HepG2 (cell line): ENCODE measurements around the gene YAP1. TPM values are rescaled to one million over a fixed set of nuclear protein-coding genes. Genes with fewer than 3 reads are reported as not detected.

Experiments
- AKAP8 ChIP-seq: sonication (generic); formaldehyde crosslinking; IDR thresholded peaks from 2 replicates; pipeline ENCODE4 v1.5.1; 2020; ENCODE audit warnings: mild to moderate bottlenecking, missing genetic modification reagents
- CREB3 ChIP-seq: sonication (generic); formaldehyde crosslinking; IDR thresholded peaks from 2 replicates; pipeline ENCODE4 v1.5.0; 2020; ENCODE audit warnings: missing genetic modification reagents
- CSRNP1 ChIP-seq: sonication (generic); formaldehyde crosslinking; IDR thresholded peaks from 2 replicates; pipeline ENCODE4 v1.8.1; 2023; ENCODE audit warnings: mild to moderate bottlenecking, missing genetic modification reagents
- DBP ChIP-seq: sonication (generic); formaldehyde crosslinking; IDR thresholded peaks from 2 replicates; pipeline ENCODE4 v1.4.0; 2020; ENCODE audit warnings: missing genetic modification reagents; ENCODE audit errors: not compliant biosample characterization
- E2F2 ChIP-seq: sonication (generic); formaldehyde crosslinking; IDR thresholded peaks from 2 replicates; pipeline ENCODE4 v1.4.0; 2020; ENCODE audit warnings: missing genetic modification reagents, borderline replicate concordance
- ELF3 ChIP-seq: IDR thresholded peaks from 2 replicates; pipeline ENCODE4 v1.6.1; 2016; ENCODE audit warnings: missing genetic modification reagents, missing compliant biosample characterization
- GLMP ChIP-seq: sonication (generic); formaldehyde crosslinking; IDR thresholded peaks from 2 replicates; pipeline ENCODE4 v1.9.0; 2021; ENCODE audit warnings: missing genetic modification reagents, mild to moderate bottlenecking, borderline replicate concordance
- MAFK ChIP-seq, 2 experiments: IDR thresholded peaks in 1 of 2; conservative IDR thresholded peaks in 1 of 2; 2 replicates each; pipeline ENCODE4 v1.6.1; 2011; ENCODE audit warnings: improper control_type of control experiment in 2 of 2, low read length in 2 of 2
- MATR3 ChIP-seq: sonication (generic); formaldehyde crosslinking; IDR thresholded peaks from 2 replicates; pipeline ENCODE4 v1.4.0; 2020; ENCODE audit warnings: missing genetic modification reagents
- MLXIP ChIP-seq: sonication (generic); formaldehyde crosslinking; IDR thresholded peaks from 2 replicates; pipeline ENCODE4 v1.9.0; 2021; ENCODE audit warnings: missing genetic modification reagents, borderline replicate concordance
- MZF1 ChIP-seq: sonication (generic); formaldehyde crosslinking; IDR thresholded peaks from 2 replicates; pipeline ENCODE4 v1.8.1; 2023; ENCODE audit warnings: mild to moderate bottlenecking, missing genetic modification reagents, borderline replicate concordance
- RARA ChIP-seq: IDR thresholded peaks from 2 replicates; pipeline ENCODE4 v1.6.1; 2016; ENCODE audit warnings: missing genetic modification reagents, missing compliant biosample characterization
- RFX1 ChIP-seq: fragments of 450-650 bp; IDR thresholded peaks from 2 replicates; pipeline ENCODE4 v1.6.1; 2017
- RXRA ChIP-seq: sonication (generic); formaldehyde crosslinking; IDR thresholded peaks from 2 replicates; pipeline ENCODE4 v1.5.1; 2020; ENCODE audit warnings: missing genetic modification reagents
- SIX4 ChIP-seq: sonication (generic); formaldehyde crosslinking; IDR thresholded peaks from 2 replicates; pipeline ENCODE4 v1.4.0; 2020; ENCODE audit warnings: missing genetic modification reagents
- TBX3 ChIP-seq: fragments of 450-650 bp; IDR thresholded peaks from 2 replicates; pipeline ENCODE4 v1.6.1; 2017; ENCODE audit warnings: antibody characterized with exemption, mild to moderate bottlenecking, inconsistent platforms, borderline replicate concordance
- ZKSCAN1 ChIP-seq: fragments of 150-350 bp; IDR thresholded peaks from 2 replicates; pipeline ENCODE4 v1.6.1; 2014; ENCODE audit warnings: low read length
- ZNF138 ChIP-seq: sonication (generic); formaldehyde crosslinking; IDR thresholded peaks from 2 replicates; pipeline ENCODE4 v1.5.0; 2020; ENCODE audit warnings: mild to moderate bottlenecking, low read depth, missing genetic modification reagents
- ZNF451 ChIP-seq: sonication (generic); formaldehyde crosslinking; IDR thresholded peaks from 2 replicates; pipeline ENCODE4 v1.5.0; 2020; ENCODE audit warnings: mild to moderate bottlenecking, missing genetic modification reagents
- ZNF709 ChIP-seq: sonication (generic); formaldehyde crosslinking; IDR thresholded peaks from 2 replicates; pipeline ENCODE4 v1.5.0; 2020; ENCODE audit warnings: mild to moderate bottlenecking, missing genetic modification reagents
- ZNF713 ChIP-seq: sonication (generic); formaldehyde crosslinking; IDR thresholded peaks from 2 replicates; pipeline ENCODE4 v1.4.0; 2020; ENCODE audit warnings: mild to moderate bottlenecking, missing genetic modification reagents
- ZNF879 ChIP-seq: sonication (generic); formaldehyde crosslinking; IDR thresholded peaks from 2 replicates; pipeline ENCODE4 v1.8.1; 2023; ENCODE audit warnings: missing genetic modification reagents
- polyA plus RNA-seq, 8 experiments: library from polyadenylated mRNA; depleted of rRNA in 3 of 8; stranded (reverse) in 7 of 8; unstranded in 1 of 8; fragments of >200 nt; fragmentation: Illumina TruSeq in 4 of 8; extraction: Trizol in 4 of 8; gene quantifications; 2 replicates each; pipeline versions ENCODE4 v1.2.1 to v1.2.3, GENCODE V29; 2011 to 2016; ENCODE audit warnings: low read depth in 4 of 8, missing spikeins in 1 of 8, mixed read lengths in 1 of 8; ENCODE audit not compliant: insufficient read depth in 1 of 8
- total RNA-seq, 5 experiments: library from RNA; depleted of rRNA; stranded (reverse); fragments of >200 nt; fragmentation: Illumina TruSeq; extraction: Trizol; gene quantifications; 2 replicates each; pipeline ENCODE4 v1.2.3, GENCODE V29; 2016; ENCODE audit warnings: low read depth in 1 of 5

Gene YAP1
- total and polyA plus RNA-seq, 2 of the 13 experiments (the other 11 are each of a cell fraction or from before 2014, with no cell fraction given) = 59.5 to 91.0 TPM

GRCh38 chr11:102116453-102117205, 6.4 kb downstream of the YAP1 start (continued):
- TF ChIP-seq DBP (no peak), GLMP (CRISPR knock-in tag) (no peak), ZNF713 (CRISPR knock-in tag) (no peak), RFX1 (no peak), SIX4 (peak; percentile 36; the same call in 1 of the 2 replicates), MATR3 (CRISPR knock-in tag) (no peak), ZKSCAN1 (no peak), TBX3 (no peak), ZNF451 (CRISPR knock-in tag) (no peak), RXRA (CRISPR knock-in tag) (no peak), ZNF138 (no peak), RARA (no peak), ELF3 (CRISPR knock-in tag) (no peak), MZF1 (CRISPR knock-in tag) (no peak), E2F2 (CRISPR knock-in tag) (no peak), ZNF709 (no peak), CREB3 (CRISPR knock-in tag) (no peak), MAFK (conservative IDR thresholded peaks at IDR 0.05 in 1 of 2, IDR thresholded peaks at IDR 0.05 in 1 of 2; ENCODE audit: low read length in 2 of 2) (no peak), ZNF879 (CRISPR knock-in tag) (no peak), AKAP8 (CRISPR knock-in tag) (no peak), MLXIP (no peak), CSRNP1 (CRISPR knock-in tag) (no peak)
